22Rv1 (cell line): Measurements from ENCODE around the gene SSBP2.

Source experiments
- H3K27ac ChIP-seq: fragments of 450-650 bp; 2 replicates; pipeline ENCODE4 v1.5.1; 2017
- CTCF ChIP-seq: fragments of 450-650 bp; IDR thresholded peaks from 2 replicates; pipeline ENCODE4 v1.5.1; 2017; ENCODE audit warnings: mild to moderate bottlenecking
- ZFX ChIP-seq: fragments of 450-650 bp; IDR thresholded peaks from 2 replicates; pipeline ENCODE4 v1.6.1; 2017; ENCODE audit warnings: antibody characterized with exemption, borderline replicate concordance

The SSBP2 gene

GRCh38 chr5:81393783-81394718, 356.8 kb downstream of the SSBP2 start, which contains the start of gene ACOT12:
TSS of gene ACOT12 (minus strand) at chr5:81394134. CDS start at chr5:81394114, 20 bp downstream.
- peak; percentile 27; the same call in 1 of the 2 replicates for TF ChIP-seq CTCF
- no peak for TF ChIP-seq ZFX
- H3K27ac ChIP-seq, result no peak within 1 kb of the TSS

- H3K27ac ChIP-seq, result no peak overlapping the region
- TF ChIP-seq ZFX (no peak), CTCF (peak; percentile 45)
These were observed 357.5 kb downstream of the SSBP2 start for GRCh38 chr5:81393430-81393782.

GRCh38 chr5:81389025-81389424, 361.9 kb downstream of the SSBP2 start:
- TF ChIP-seq ZFX, result no peak
- no peak for TF ChIP-seq CTCF
- no peak overlapping the region for H3K27ac ChIP-seq

GRCh38 chr5:81388169-81388568, 362.7 kb downstream of the SSBP2 start:
- TF ChIP-seq CTCF (no peak), ZFX (no peak)
- no peak overlapping the region for H3K27ac ChIP-seq

GRCh38 chr5:81383867-81384266, 367.0 kb downstream of the SSBP2 start:
- TF ChIP-seq CTCF, result no peak
- TF ChIP-seq ZFX, result no peak
- no peak overlapping the region for H3K27ac ChIP-seq

GRCh38 chr5:81371354-81371876, 379.5 kb downstream of the SSBP2 start:
- no peak for TF ChIP-seq CTCF
- no peak for TF ChIP-seq ZFX
- no peak overlapping the region for H3K27ac ChIP-seq

GRCh38 chr5:81370912-81371311, 380.0 kb downstream of the SSBP2 start:
- no peak for TF ChIP-seq CTCF
- no peak for TF ChIP-seq ZFX
- no peak overlapping the region for H3K27ac ChIP-seq
